ENCODE data around the gene HNRNPLL.

The HNRNPLL gene

GRCh38 chr2:38556006-38556801, 46.5 kb downstream of the HNRNPLL start:
- H3K27ac ChIP-seq (ENCODE audit: low read length): no peak overlapping the region
- H3K4me1 ChIP-seq (ENCODE audit: control insufficient read depth, insufficient read depth, low read length): no peaks in the 10 kb centered on the region
- no CpG with 5 or more reads among the region's 6 CpGs for WGBS (ENCODE audit: insufficient coverage, insufficient read length)
- no peaks in the 10 kb centered on the region for H3K9me3 ChIP-seq (ENCODE audit: control insufficient read depth, insufficient read depth, low read length)
- no peak overlapping the region for H3K4me3 ChIP-seq (ENCODE audit: low read length)
- no peak for DNase-seq (ENCODE audit: low read depth, low spot score)
- no peaks in the 10 kb centered on the region for H3K27me3 ChIP-seq (ENCODE audit: control insufficient read depth, insufficient read depth, low read length)
- H3K36me3 ChIP-seq (ENCODE audit: control insufficient read depth, insufficient read depth, low read length): no peaks in the 10 kb centered on the region

- no CpG with 5 or more reads among the region's 8 CpGs for WGBS (ENCODE audit: insufficient coverage, insufficient read length)
- no peak for DNase-seq (ENCODE audit: low read depth, low spot score)
- no peak overlapping the region for H3K27ac ChIP-seq (ENCODE audit: low read length)
- no peaks in the 10 kb centered on the region for H3K27me3 ChIP-seq (ENCODE audit: control insufficient read depth, insufficient read depth, low read length)
- H3K9me3 ChIP-seq (ENCODE audit: control insufficient read depth, insufficient read depth, low read length): no peaks in the 10 kb centered on the region
- no peaks in the 10 kb centered on the region for H3K4me1 ChIP-seq (ENCODE audit: control insufficient read depth, insufficient read depth, low read length)
- no peaks in the 10 kb centered on the region for H3K36me3 ChIP-seq (ENCODE audit: control insufficient read depth, insufficient read depth, low read length)
- no peak overlapping the region for H3K4me3 ChIP-seq (ENCODE audit: low read length)
These were observed 47.6 kb downstream of the HNRNPLL start for GRCh38 chr2:38554973-38555595.

DNA sequence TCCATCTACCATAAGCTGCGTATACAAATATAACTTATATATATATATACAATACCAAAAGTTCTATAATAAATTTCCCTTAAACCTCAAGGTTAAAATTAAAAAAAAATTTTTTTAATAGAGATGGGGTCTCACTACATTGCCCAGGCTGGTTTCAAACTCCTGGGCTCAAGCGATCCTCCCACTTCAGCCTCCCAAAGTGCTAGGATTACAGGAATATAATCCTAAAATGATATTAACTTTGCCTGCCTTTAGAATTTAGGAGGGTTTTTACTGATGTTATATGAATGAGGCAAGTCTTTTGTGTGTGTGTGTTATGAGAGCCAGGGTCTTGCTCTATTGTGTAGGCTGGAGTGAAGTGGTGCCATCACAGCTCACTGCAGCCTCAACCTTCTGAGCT, 49.2 kb downstream of the HNRNPLL start:
- no peak overlapping the region for H3K27ac ChIP-seq (ENCODE audit: low read length)
- H3K4me3 ChIP-seq (ENCODE audit: low read length): no peak overlapping the region
- no peaks in the 10 kb centered on the region for H3K4me1 ChIP-seq (ENCODE audit: control insufficient read depth, insufficient read depth, low read length)
- WGBS (ENCODE audit: insufficient coverage, insufficient read length): no CpG with 5 or more reads among the region's 2 CpGs
- DNase-seq (ENCODE audit: low read depth, low spot score): no peak
- H3K9me3 ChIP-seq (ENCODE audit: control insufficient read depth, insufficient read depth, low read length): no peaks in the 10 kb centered on the region
- H3K27me3 ChIP-seq (ENCODE audit: control insufficient read depth, insufficient read depth, low read length): no peaks in the 10 kb centered on the region
- H3K36me3 ChIP-seq (ENCODE audit: control insufficient read depth, insufficient read depth, low read length): no peaks in the 10 kb centered on the region

- H3K27ac ChIP-seq (ENCODE audit: low read length): no peak overlapping the region
- no peak overlapping the region for H3K4me3 ChIP-seq (ENCODE audit: low read length)
- H3K9me3 ChIP-seq (ENCODE audit: control insufficient read depth, insufficient read depth, low read length): no peaks in the 10 kb centered on the region
- no peaks in the 10 kb centered on the region for H3K4me1 ChIP-seq (ENCODE audit: control insufficient read depth, insufficient read depth, low read length)
- H3K36me3 ChIP-seq (ENCODE audit: control insufficient read depth, insufficient read depth, low read length): no peaks in the 10 kb centered on the region
- no CpG with 5 or more reads among the region's 2 CpGs for WGBS (ENCODE audit: insufficient coverage, insufficient read length)
- H3K27me3 ChIP-seq (ENCODE audit: control insufficient read depth, insufficient read depth, low read length): no peaks in the 10 kb centered on the region
- no peak for DNase-seq (ENCODE audit: low read depth, low spot score)
These were observed 50.5 kb downstream of the HNRNPLL start for GRCh38 chr2:38552259-38552658.

DNA sequence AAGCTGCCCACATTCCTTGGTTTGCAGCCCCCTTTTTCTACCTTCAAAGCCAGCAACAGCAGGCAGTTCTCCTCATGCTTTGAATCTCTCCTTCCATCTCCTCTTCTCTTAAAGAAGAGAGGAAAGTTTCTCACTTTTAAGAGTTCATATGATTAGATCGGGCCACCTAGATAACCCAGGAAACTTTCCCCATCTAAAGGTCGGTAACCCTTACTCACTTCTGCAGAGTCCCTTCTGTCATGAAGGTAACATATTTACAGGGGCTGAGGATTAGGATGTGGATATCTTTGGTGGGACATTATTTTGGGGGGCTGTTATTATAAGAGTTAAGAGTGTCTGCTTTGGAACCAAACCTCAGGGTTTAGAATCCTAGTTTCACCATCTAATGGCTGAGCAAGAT, 51.0 kb downstream of the HNRNPLL start:
- Histone ChIP-seq H3K4me1 (ENCODE audit: control insufficient read depth, insufficient read depth, low read length) (no peaks in the 10 kb centered on the region), H3K27ac (ENCODE audit: low read length) (no peak overlapping the region), H3K9me3 (ENCODE audit: control insufficient read depth, insufficient read depth, low read length) (no peaks in the 10 kb centered on the region), H3K36me3 (ENCODE audit: control insufficient read depth, insufficient read depth, low read length) (no peaks in the 10 kb centered on the region), H3K27me3 (ENCODE audit: control insufficient read depth, insufficient read depth, low read length) (no peaks in the 10 kb centered on the region), H3K4me3 (ENCODE audit: low read length) (no peak overlapping the region)
- WGBS (ENCODE audit: insufficient coverage, insufficient read length): no CpG with 5 or more reads among the region's 2 CpGs
- no peak for DNase-seq (ENCODE audit: low read depth, low spot score)

DNA sequence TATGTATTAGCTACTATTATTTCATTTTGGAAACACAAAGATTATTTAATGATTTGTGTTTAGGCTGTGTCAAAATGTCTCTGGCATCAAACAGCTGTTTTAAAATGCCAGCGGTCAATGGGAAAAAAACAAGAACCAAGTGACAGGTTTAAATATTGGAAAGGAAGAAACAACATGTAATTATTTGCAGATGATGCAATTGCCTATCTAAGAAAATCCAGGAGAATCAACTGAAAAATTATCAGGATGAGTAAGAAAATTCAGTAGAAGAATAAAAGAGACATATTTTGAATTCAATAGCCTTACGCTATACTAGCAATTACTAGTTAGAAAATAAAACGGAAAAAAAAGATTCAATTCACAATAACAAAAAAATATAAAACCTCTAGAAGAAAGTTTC, 51.6 kb downstream of the HNRNPLL start:
- Histone ChIP-seq H3K9me3 (ENCODE audit: control insufficient read depth, insufficient read depth, low read length) (no peaks in the 10 kb centered on the region), H3K4me1 (ENCODE audit: control insufficient read depth, insufficient read depth, low read length) (no peaks in the 10 kb centered on the region), H3K4me3 (ENCODE audit: low read length) (no peak overlapping the region), H3K27ac (ENCODE audit: low read length) (no peak overlapping the region), H3K36me3 (ENCODE audit: control insufficient read depth, insufficient read depth, low read length) (no peaks in the 10 kb centered on the region), H3K27me3 (ENCODE audit: control insufficient read depth, insufficient read depth, low read length) (no peaks in the 10 kb centered on the region)
- WGBS (ENCODE audit: insufficient coverage, insufficient read length): no CpG with 5 or more reads among the region's 3 CpGs
- DNase-seq (ENCODE audit: low read depth, low spot score): no peak

DNA sequence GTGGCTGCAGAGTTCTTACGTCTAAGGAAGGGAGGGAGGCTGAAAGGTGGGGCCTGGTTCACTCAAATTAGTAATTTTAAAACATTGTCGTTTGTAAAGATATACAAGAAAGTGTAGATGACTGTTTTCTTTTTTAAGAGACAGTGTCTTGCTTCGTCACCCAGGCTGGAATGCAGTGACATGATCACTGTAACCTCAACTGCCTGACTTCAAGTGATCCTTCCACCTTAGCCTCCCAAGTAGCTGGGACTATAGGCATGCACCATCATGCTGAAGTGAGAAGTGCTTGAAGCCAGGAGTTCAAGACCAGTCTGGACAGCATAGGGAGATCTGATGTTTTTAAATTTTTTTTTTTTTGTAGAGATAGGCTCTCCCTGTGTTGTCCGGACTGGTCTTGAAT, 52.9 kb downstream of the HNRNPLL start:
- no CpG with 5 or more reads among the region's 4 CpGs for WGBS (ENCODE audit: insufficient coverage, insufficient read length)

DNA sequence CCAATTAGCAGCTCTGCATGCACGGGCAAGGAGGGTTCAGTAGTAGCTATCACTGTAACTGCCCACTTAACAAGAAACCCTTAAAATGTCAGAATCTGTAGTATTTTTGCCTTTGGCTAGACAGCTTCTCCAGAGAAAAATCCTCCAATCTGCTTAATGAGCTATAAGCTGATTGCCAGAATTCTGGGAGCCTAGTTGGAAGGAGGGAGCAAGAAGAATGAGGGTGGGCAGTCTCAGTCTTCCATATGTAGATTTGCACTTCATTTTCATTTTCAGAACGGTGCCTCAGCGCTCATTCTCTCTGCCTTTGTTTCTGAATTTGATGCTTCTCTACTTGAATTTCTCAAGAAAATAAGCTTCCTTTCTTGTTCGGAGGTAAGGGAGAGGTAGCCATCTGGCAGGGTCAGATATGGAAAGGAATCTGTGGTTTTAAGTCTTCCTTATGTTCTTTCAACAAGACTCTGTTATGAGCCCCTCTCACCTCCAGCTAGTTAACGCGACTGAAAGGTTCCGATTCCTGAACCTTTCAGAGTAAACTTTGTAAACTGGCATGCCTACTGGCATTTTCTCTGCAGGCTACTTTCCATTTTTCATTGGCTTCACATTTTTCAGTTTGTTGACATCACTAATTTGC, 53.5 kb downstream of the HNRNPLL start:
- no peak overlapping the region for H3K4me3 ChIP-seq (ENCODE audit: low read length)
- H3K9me3 ChIP-seq (ENCODE audit: control insufficient read depth, insufficient read depth, low read length): no peaks in the 10 kb centered on the region
- DNase-seq (ENCODE audit: low read depth, low spot score): no peak
- WGBS (ENCODE audit: insufficient coverage, insufficient read length): no CpG with 5 or more reads among the region's 7 CpGs
- H3K4me1 ChIP-seq (ENCODE audit: control insufficient read depth, insufficient read depth, low read length): no peaks in the 10 kb centered on the region
- no peaks in the 10 kb centered on the region for H3K27me3 ChIP-seq (ENCODE audit: control insufficient read depth, insufficient read depth, low read length)
- H3K27ac ChIP-seq (ENCODE audit: low read length): no peak overlapping the region
- no peaks in the 10 kb centered on the region for H3K36me3 ChIP-seq (ENCODE audit: control insufficient read depth, insufficient read depth, low read length)

More for the DNA sequence above, 52.9 kb downstream of the HNRNPLL start:
- Histone ChIP-seq H3K27me3 (ENCODE audit: control insufficient read depth, insufficient read depth, low read length) (no peaks in the 10 kb centered on the region), H3K4me3 (ENCODE audit: low read length) (no peak overlapping the region), H3K9me3 (ENCODE audit: control insufficient read depth, insufficient read depth, low read length) (no peaks in the 10 kb centered on the region), H3K27ac (ENCODE audit: low read length) (no peak overlapping the region), H3K4me1 (ENCODE audit: control insufficient read depth, insufficient read depth, low read length) (no peaks in the 10 kb centered on the region), H3K36me3 (ENCODE audit: control insufficient read depth, insufficient read depth, low read length) (no peaks in the 10 kb centered on the region)
- no peak for DNase-seq (ENCODE audit: low read depth, low spot score)

- DNase-seq (ENCODE audit: low read depth, low spot score): no peak
- no peak overlapping the region for H3K4me3 ChIP-seq (ENCODE audit: low read length)
- no CpG with 5 or more reads among the region's 1 CpG for WGBS (ENCODE audit: insufficient coverage, insufficient read length)
These were observed 54.9 kb downstream of the HNRNPLL start for GRCh38 chr2:38547791-38548190.

GRCh38 chr2:38546585-38546984, 56.1 kb downstream of the HNRNPLL start:
- no peak overlapping the region for H3K4me3 ChIP-seq (ENCODE audit: low read length)
- no CpG with 5 or more reads among the region's 3 CpGs for WGBS (ENCODE audit: insufficient coverage, insufficient read length)
- H3K27ac ChIP-seq (ENCODE audit: low read length): no peak overlapping the region
- no peaks in the 10 kb centered on the region for H3K9me3 ChIP-seq (ENCODE audit: control insufficient read depth, insufficient read depth, low read length)
- H3K27me3 ChIP-seq (ENCODE audit: control insufficient read depth, insufficient read depth, low read length): no peaks in the 10 kb centered on the region
- no peaks in the 10 kb centered on the region for H3K36me3 ChIP-seq (ENCODE audit: control insufficient read depth, insufficient read depth, low read length)
- peaks cover 1% of the 10 kb centered on the region; the same call in 1 of the 2 replicates for H3K4me1 ChIP-seq (ENCODE audit: control insufficient read depth, insufficient read depth, low read length)
- DNase-seq (ENCODE audit: low read depth, low spot score): no peak

More at GRCh38 chr2:38547791-38548190, 54.9 kb downstream of the HNRNPLL start:
- no peaks in the 10 kb centered on the region for H3K9me3 ChIP-seq (ENCODE audit: control insufficient read depth, insufficient read depth, low read length)
- H3K4me1 ChIP-seq (ENCODE audit: control insufficient read depth, insufficient read depth, low read length): no peaks in the 10 kb centered on the region
- no peaks in the 10 kb centered on the region for H3K36me3 ChIP-seq (ENCODE audit: control insufficient read depth, insufficient read depth, low read length)
- no peaks in the 10 kb centered on the region for H3K27me3 ChIP-seq (ENCODE audit: control insufficient read depth, insufficient read depth, low read length)
- H3K27ac ChIP-seq (ENCODE audit: low read length): no peak overlapping the region
